ENCODE data around the gene CAV2. TPM values are rescaled to one million over a fixed set of nuclear protein-coding genes. Genes with fewer than 3 reads are reported as not detected.

The CAV2 gene
- total RNA-seq, 2 donors from 2014 or later, result 5.2 to 7.4 TPM

- Histone ChIP-seq H3K9ac (ENCODE audit: extremely low read depth, low read length, poor library complexity, severe bottlenecking) (no peak overlapping the region), H3K4me1 (ENCODE audit: control insufficient read depth, insufficient read depth, low read length) (no peaks in the 10 kb centered on the region), H3K9me3 (ENCODE audit: control insufficient read depth, low read length) (no peaks in the 10 kb centered on the region), H3K36me3 (ENCODE audit: control insufficient read depth, insufficient read depth, low read length) (no peaks in the 10 kb centered on the region), H3K27ac (ENCODE audit: low read depth, low read length) (no peak overlapping the region), H3K4me3 (ENCODE audit: low read length) (no peak overlapping the region), H3K27me3 (ENCODE audit: control insufficient read depth, insufficient read depth, low read length, poor library complexity, severe bottlenecking) (no peaks in the 10 kb centered on the region)
- Mint-ChIP-seq H3K36me3 (ENCODE audit: low read depth) (no peaks in the 10 kb centered on the region), H3K4me1 (peaks cover 6% of the 10 kb centered on the region), H3K27ac (no peak overlapping the region), H3K9me3 (no peaks in the 10 kb centered on the region), H3K4me3 (no peak overlapping the region), H3K27me3 (ENCODE audit: insufficient read depth) (no peaks in the 10 kb centered on the region)
- DNase-seq, result no peak
- WGBS, 2 experiments (ENCODE audit: insufficient coverage in 1 of 2, insufficient read length in 1 of 2), result 87 to 100% methylated on average over 2 to 3 of the region's 3 CpGs
- TF ChIP-seq CTCF (conservative IDR thresholded peaks at IDR 0.05), result no peak
Measured at GRCh38 chr7:116548506-116548905, 49.0 kb downstream of the CAV2 start.

- no peak for TF ChIP-seq CTCF (conservative IDR thresholded peaks at IDR 0.05)
- Histone ChIP-seq H3K4me3 (ENCODE audit: low read length) (no peak overlapping the region), H3K9ac (ENCODE audit: extremely low read depth, low read length, poor library complexity, severe bottlenecking) (no peak overlapping the region), H3K36me3 (ENCODE audit: control insufficient read depth, insufficient read depth, low read length) (no peaks in the 10 kb centered on the region), H3K4me1 (ENCODE audit: control insufficient read depth, insufficient read depth, low read length) (no peaks in the 10 kb centered on the region), H3K27me3 (ENCODE audit: control insufficient read depth, insufficient read depth, low read length, poor library complexity, severe bottlenecking) (no peaks in the 10 kb centered on the region), H3K27ac (ENCODE audit: low read depth, low read length) (no peak overlapping the region), H3K9me3 (ENCODE audit: control insufficient read depth, low read length) (no peaks in the 10 kb centered on the region)
- Mint-ChIP-seq H3K9me3 (no peaks in the 10 kb centered on the region), H3K4me3 (no peak overlapping the region), H3K36me3 (ENCODE audit: low read depth) (no peaks in the 10 kb centered on the region), H3K4me1 (no peaks in the 10 kb centered on the region), H3K27me3 (ENCODE audit: insufficient read depth) (no peaks in the 10 kb centered on the region), H3K27ac (no peak overlapping the region)
- DNase-seq, result no peak
Measured at GRCh38 chr7:116549370-116549769, 49.8 kb downstream of the CAV2 start.

GRCh38 chr7:116551692-116552091 lies 52.2 kb downstream of the CAV2 start:
- no peaks in the 10 kb centered on the region for H3K27me3 ChIP-seq (ENCODE audit: control insufficient read depth, insufficient read depth, low read length, poor library complexity, severe bottlenecking)
- H3K27me3 Mint-ChIP-seq (ENCODE audit: insufficient read depth), result no peaks in the 10 kb centered on the region
- no peaks in the 10 kb centered on the region for H3K9me3 Mint-ChIP-seq
- no peaks in the 10 kb centered on the region for H3K36me3 ChIP-seq (ENCODE audit: control insufficient read depth, insufficient read depth, low read length)
- H3K9me3 ChIP-seq (ENCODE audit: control insufficient read depth, low read length), result no peaks in the 10 kb centered on the region
- no peaks in the 10 kb centered on the region for H3K4me1 Mint-ChIP-seq
- no peaks in the 10 kb centered on the region for H3K36me3 Mint-ChIP-seq (ENCODE audit: low read depth)
- H3K27ac ChIP-seq (ENCODE audit: low read depth, low read length), result no peak overlapping the region
- no peak overlapping the region for H3K4me3 ChIP-seq (ENCODE audit: low read length)
- no peak overlapping the region for H3K27ac Mint-ChIP-seq
- 90 to 97% methylated on average over 3 to 5 of the region's 5 CpGs for WGBS, 2 experiments (ENCODE audit: insufficient coverage in 1 of 2, insufficient read length in 1 of 2)
- no peak overlapping the region for H3K4me3 Mint-ChIP-seq
- DNase-seq, result no peak
- H3K9ac ChIP-seq (ENCODE audit: extremely low read depth, low read length, poor library complexity, severe bottlenecking), result no peak overlapping the region
- H3K4me1 ChIP-seq (ENCODE audit: control insufficient read depth, insufficient read depth, low read length), result no peaks in the 10 kb centered on the region
- no peak for TF ChIP-seq CTCF (conservative IDR thresholded peaks at IDR 0.05)

Measured in endodermal cell (in vitro differentiated cells).